GM19043 (cell line): Measurements from ENCODE around the gene SLC13A2.
A peak's percentile ranks its signal among the peaks of the same experiment; 100 is the strongest.

Experiments
- ATAC-seq: cut with Tn5 transposase; IDR thresholded peaks from one replicate; pipeline ENCODE4 v1.9.1; 2021; ENCODE audit warnings: low read depth; ENCODE audit not compliant: unreplicated experiment

Gene SLC13A2

GRCh38 chr17:28470266-28470913, 3.1 kb upstream of the SLC13A2 start:
- no peak for ATAC-seq

- no peak for ATAC-seq
These were observed 2.5 kb upstream of the SLC13A2 start for GRCh38 chr17:28470914-28471366.

GRCh38 chr17:28471531-28472342, 1.7 kb upstream of the SLC13A2 start:
- no peak for ATAC-seq

DNA sequence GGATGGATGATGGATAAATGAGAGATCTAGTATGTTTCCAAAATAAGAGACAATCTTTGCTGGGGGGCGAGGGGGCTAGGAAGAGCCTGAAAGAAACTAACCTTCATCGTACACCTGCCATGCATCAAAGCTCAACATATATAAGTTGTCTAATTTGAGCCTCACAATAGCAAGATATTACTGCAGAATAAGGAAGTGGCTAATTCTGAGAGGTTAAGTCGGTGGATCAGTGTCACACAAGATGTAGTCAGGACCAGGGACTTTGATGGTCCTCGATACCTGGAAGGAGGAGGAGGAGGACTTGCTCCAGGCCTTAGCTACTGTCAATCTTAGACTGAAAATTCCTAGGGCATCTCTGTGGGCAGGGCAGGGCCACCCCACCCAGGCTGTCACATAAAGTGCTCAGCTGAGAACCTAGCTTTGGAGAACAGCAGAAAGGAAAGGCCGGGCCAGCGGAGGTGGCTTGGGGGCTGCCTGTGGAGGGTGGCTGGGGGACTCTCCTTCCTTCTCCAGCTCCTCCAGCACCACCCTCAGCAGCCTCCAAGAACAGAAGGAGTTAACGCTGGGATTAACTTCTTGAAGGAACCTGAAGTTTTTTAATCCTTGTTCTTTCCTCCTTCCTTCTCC, 460 bp upstream of the SLC13A2 start:
- ATAC-seq = no peak

DNA sequence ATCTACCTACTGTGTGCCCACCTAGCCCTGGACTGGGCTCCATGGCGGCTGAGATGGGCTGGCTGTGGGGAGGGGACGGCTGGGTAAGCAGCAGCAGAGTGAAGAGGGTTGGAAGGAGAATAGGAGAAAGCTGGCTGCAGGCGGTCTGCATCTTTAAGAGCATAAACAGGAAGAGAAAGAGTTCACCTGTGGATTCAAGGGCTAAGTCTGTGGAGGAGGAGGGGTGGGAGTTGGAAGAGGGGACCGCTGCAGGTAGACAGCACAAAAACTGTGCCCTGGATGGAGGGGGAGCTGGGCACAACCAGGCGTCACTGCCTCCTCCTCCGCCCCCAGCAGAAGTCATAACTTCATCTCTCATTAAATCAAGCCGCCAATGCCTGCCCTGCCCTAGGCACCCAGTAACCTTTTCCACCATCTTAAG, 677 bp downstream of the SLC13A2 start:
- ATAC-seq = no peak

DNA sequence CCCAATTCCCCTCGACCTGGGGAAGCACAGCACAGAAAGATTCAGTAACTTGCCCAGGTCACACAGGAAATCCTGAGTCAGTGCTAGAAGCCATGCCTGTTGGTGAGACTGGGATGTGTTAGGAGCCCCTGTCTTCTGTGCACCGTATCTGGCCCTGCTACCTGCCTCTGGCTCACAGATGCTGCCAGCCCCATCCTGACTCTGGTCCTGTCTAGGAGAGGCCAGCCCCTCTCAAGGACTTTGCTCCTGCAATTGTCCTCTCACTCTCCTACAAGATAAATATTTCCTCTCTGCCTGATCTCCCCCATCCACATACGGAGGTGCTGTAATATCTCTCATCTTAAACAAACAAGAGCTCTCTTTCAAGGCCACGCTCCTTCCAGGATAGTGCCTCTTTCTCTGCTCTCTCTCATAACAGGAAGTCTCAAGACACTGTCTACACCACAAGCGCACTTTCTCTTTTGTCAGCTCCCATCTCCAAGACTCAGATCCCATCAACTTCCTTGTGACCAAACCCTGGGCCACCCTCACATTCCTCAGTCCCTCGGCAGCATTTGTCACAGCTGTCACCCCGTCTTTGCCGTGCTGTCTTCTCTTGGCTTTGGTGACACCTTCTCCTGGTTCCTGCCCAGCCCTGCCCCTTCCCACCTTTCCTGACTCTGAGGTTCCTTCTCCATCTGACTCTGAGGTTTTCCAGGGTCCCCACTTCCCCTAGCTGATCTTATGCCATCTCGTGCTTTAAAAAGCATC, 1.9 kb downstream of the SLC13A2 start:
- ATAC-seq = no peak

- no peak for ATAC-seq
These were observed 2.8 kb downstream of the SLC13A2 start for GRCh38 chr17:28476076-28476865.

- no peak for ATAC-seq
These were observed 4.5 kb downstream of the SLC13A2 start for GRCh38 chr17:28477928-28478327.

DNA sequence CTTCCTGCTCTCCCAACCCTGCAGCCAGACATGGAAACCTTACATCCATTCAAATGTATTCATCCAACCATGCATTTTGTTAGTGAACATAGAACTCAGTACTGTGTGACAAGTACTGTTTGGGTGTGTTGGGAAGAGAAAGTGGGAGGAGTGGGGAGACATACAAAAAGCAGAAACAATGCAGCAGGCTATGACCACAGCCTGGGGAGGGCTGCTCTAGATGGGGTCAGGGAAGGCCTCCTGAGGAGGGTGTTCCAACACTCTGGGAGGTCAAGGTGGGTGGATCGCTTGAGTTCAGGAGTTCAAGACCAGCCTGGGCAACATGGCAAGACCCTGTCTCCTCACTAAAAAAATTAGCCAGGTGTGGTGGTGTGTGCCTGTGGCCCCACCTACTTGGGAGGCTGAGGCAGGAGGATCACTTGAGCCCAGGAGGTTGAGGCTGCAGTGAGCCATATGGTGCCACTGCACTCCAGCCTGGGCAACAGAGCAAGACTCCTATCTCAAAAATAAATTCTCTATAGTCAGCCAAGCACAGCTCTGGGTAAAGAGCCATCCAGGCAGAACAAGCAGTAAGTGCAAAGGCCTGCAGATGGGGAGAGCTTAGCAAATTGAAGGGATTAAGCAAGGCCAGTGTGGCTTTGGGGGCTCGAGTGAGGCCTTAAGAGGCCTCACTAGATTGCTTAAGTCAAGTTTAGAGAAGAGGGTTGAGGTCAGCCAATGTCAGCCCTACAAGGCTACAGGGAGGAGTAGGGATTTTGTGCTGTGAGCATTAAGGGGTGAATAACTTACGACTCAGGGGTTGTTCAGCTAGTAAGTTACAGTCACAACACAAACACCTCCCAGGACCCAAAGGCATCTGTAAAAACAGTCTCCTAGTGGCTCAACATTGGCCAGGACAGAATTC, 5.5 kb downstream of the SLC13A2 start:
- no peak for ATAC-seq

- ATAC-seq = no peak
These were observed 6.8 kb downstream of the SLC13A2 start for GRCh38 chr17:28480278-28480677.

DNA sequence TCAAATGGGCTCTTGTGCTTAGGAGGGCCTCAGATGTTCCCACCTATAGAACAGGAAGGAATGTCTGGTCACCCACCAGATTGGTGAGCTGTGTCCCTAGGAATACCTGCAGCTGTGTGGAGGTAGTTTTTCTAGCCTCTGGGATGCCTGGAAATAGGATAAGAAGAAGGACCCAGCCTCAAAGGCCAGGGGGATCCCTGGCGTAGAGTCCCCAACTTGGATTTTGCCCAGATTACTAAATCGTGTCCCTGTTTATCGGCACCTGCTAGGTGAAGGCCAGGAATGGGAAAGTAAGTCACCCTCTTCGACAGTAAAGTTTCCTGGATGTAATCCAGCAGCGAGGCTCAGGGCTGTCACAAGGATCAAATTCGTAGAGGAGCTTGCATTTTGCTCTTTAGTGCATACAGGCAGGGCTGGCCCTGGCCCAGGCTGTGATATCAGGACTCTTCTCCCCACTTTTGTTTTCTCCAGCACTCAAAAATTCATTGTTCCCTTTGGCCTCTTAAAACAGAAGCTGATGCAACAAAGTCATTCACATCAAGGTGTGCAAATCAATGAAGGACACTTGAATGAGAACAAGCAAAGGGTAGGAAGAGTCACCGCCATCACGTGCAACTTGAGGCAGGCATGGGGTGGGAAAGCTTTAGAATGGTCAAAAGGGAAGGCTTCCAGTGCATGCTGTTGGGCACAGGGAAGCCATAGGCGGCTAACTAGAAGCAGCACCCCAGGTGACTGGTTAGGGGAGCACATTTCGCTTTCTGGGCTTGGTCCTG, 7.5 kb downstream of the SLC13A2 start:
- ATAC-seq = no peak

DNA sequence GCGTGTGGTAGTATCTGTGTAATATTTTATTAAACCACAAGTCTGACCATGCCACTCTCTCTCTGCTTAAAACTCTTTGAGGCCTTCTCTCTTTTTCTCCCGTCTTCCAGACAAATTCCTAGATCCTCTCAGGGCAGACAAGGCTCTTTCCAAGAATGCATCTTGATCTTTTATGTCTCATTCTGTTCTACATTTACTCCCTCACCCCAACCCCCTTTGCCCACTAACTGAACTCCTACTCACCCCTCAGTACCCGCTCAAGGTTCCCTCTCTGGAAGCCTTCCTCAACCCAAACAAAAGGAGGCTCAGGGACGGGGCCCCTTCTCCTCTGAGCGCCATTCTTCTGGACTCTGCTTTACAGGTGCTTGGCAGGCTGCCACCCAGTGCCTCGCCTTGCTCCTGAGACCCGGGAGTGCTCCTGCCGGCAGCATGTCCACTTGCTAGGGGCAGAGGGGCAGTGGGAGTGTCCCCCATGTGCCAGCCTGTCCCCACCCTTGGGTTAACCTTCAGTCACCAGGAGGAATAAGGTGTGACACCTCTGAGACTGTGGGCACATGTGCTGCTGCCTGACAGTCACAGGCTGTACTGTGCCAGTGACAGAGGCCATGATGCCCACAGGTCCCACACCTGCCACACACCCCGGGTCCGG, 9.2 kb downstream of the SLC13A2 start:
- no peak for ATAC-seq

- ATAC-seq = peak; percentile 92
These were observed 10.9 kb downstream of the SLC13A2 start for GRCh38 chr17:28484296-28484695.

- ATAC-seq = no peak
These were observed 11.6 kb downstream of the SLC13A2 start for GRCh38 chr17:28485049-28485448.

- no peak for ATAC-seq
These were observed 14.6 kb downstream of the SLC13A2 start for GRCh38 chr17:28487881-28488532.

DNA sequence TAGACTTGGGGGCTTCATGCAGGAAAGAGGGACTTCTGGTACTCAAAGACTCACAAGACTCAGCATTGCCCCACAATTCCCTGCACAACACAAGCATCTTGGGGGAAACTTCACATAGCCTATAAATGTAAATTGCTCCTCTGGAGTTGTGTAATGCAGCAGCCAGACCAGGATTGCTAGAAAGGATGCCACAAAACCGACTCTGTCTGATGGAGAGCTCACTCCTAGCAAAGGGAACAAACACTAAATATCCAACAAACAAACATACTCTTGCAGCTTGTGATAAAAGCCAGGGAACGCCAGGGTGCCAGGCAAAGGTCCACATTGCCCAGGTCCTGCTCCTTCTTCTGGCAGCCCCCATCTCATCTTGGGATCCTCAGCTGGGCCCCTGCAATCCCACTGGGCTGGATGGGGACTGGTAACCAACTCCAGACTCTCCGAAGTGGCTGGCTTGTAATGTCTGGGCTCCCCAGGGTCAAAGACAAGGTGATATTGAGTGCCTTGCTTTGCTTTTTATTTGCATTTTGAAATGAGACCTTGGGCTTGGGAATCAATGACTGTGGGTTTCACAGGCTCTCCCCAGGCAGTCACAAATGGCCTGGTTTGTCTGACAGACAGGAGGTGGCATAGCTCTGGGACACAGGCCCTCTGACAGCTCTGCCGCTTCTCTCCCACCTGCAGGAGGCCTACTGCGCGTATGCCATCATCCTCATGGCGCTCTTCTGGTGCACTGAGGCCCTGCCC, 15.3 kb downstream of the SLC13A2 start:
- no peak for ATAC-seq

DNA sequence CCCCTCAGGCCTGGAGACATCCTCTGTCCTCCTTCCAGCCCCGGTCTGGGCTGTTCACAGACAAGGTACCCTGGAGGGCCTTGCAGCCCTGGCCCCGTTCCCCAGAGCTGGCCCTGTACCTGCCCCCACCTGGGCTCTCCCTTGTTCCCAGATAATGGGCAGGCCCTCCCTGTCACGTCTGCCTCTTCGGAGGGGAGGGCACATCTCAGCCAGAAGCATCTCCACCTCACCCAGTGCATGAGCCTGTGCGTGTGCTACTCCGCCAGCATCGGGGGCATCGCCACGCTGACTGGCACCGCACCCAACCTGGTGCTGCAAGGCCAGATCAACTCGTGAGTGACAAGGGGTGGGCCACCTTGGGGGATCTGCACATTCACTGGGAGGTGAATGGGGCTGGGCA, 17.8 kb downstream of the SLC13A2 start:
- ATAC-seq = no peak
